Immature natural killer cell (primary cell): ENCODE data around the gene SAG. TPM values are rescaled to one million over a fixed set of nuclear protein-coding genes. Genes with fewer than 3 reads are reported as not detected.

Experiments used
- DNase-seq, 3 donors: peaks; one replicate each; pipeline ENCODE4 v3.0.0; 2022; ENCODE audit warnings: mixed read lengths in 1 of 3
- H3K27ac Mint-ChIP-seq, 6 donors: one replicate each; pipeline ENCODE4 v1.8.0; 2020; ENCODE audit warnings: mixed read lengths in 6 of 6, mild to moderate bottlenecking in 5 of 6, inconsistent platforms in 4 of 6, moderate library complexity in 3 of 6
- H3K27me3 Mint-ChIP-seq, 3 donors: one replicate each; pipeline ENCODE4 v1.8.0; 2020 to 2021; ENCODE audit warnings: low read depth in 3 of 3, mild to moderate bottlenecking in 3 of 3, mixed read lengths in 3 of 3, moderate library complexity in 3 of 3, inconsistent platforms in 1 of 3
- H3K36me3 Mint-ChIP-seq, 3 donors: one replicate each; pipeline ENCODE4 v1.8.0; 2020; ENCODE audit warnings: mixed read lengths in 3 of 3, inconsistent platforms in 2 of 3, mild to moderate bottlenecking in 2 of 3
- H3K4me1 Mint-ChIP-seq, 2 donors: one replicate each; pipeline ENCODE4 v1.8.0; 2020; ENCODE audit warnings: inconsistent platforms in 2 of 2, mild to moderate bottlenecking in 2 of 2, mixed read lengths in 2 of 2, moderate library complexity in 1 of 2
- H3K4me3 Mint-ChIP-seq, 5 donors: one replicate each; pipeline ENCODE4 v1.8.0; 2020; ENCODE audit warnings: mild to moderate bottlenecking in 5 of 5, mixed read lengths in 5 of 5, inconsistent platforms in 3 of 5, moderate library complexity in 3 of 5
- H3K9me3 Mint-ChIP-seq, 6 donors: one replicate each; pipeline ENCODE4 v1.8.0; 2020; ENCODE audit warnings: mild to moderate bottlenecking in 6 of 6, mixed read lengths in 6 of 6, inconsistent platforms in 4 of 6, moderate library complexity in 3 of 6
- polyA plus RNA-seq, 3 donors: library from polyadenylated mRNA; unstranded; fragments of 300-500 nt; fragmentation: Illumina TruSeq; gene quantifications; one replicate each; pipeline ENCODE4 v1.2.3, GENCODE V29; 2021

SAG gene
- polyA plus RNA-seq, 3 donors from 2014 or later = not detected

DNA sequence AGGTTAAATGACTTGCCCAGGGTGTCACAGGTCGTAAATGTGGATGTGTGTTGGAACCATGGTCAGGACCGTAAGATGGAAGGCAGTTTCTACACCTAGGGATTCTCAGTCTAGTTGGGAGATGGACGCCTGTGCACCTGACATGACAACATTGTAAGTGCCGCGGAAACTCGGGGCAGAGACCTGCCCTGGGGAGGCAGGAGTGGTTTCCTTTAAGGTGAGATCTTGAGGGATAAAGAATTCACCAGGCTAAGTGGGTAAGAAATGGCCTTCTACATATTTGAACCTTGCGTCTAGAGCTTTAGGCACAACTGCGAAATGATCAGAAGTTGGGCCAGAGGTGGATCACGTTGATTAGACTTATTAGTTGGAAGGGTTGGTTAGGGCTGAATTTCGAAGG, 48.3 kb downstream of the SAG start:
- Mint-ChIP-seq H3K4me1 (peaks cover 69 to 72% of the 10 kb centered on the region in 2 donors), H3K4me3 (peak overlapping the region; percentile 90 to 95 (median 93)), H3K9me3 (no peaks in the 10 kb centered on the region), H3K27ac (peak overlapping the region; percentile 89 to 100 (median 94)), H3K36me3 (peaks cover 0 to 13% (median 9%) of the 10 kb centered on the region in 3 donors), H3K27me3 (peaks cover 15 to 23% (median 19%) of the 10 kb centered on the region in 3 donors)
- DNase-seq = no peak

DNA sequence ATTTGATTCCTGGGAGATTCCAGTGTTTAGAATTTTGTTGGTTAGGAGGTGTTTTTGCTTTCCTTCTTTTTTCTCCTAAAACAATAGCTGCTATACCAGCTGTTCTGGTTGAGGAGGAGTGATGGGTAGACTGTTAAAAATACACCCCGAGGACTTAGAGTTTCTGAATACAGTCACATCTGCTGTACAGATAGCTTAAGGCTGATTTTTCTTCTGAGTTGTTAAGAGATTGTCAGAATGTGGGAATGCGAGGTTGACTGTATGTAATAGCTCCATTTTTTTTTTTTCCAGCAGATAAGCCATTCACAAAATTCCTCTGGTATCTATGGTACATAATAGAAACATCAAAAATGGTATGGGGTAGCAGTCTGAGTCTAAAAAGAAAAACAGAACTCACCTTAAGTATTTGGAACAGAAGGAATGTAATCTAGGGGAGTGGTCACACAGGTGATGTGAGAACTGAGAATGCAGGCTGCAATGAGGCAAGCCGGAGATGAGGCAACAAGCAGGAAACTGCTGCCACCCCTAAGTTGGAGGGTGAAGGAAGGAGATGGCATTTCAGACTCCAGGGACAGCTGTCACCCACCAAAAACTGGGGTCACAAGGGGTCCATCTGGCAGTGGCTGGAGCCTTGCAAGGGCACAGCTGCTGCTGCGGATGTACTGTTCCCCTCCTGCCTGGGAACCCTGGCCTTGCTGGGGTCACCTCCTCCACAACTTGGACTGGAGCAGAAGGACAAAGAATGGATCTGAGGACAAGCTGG, 49.1 kb downstream of the SAG start:
- DNase-seq = no peak
- Mint-ChIP-seq H3K27ac (peak overlapping the region; percentile 89 to 100 (median 94)), H3K4me3 (peak overlapping the region; percentile 90 to 95 (median 93)), H3K4me1 (peaks cover 76 to 79% of the 10 kb centered on the region in 2 donors), H3K9me3 (no peaks in the 10 kb centered on the region), H3K36me3 (peaks cover 0 to 13% (median 9%) of the 10 kb centered on the region in 3 donors), H3K27me3 (peaks cover 15 to 25% (median 19%) of the 10 kb centered on the region in 3 donors)

DNA sequence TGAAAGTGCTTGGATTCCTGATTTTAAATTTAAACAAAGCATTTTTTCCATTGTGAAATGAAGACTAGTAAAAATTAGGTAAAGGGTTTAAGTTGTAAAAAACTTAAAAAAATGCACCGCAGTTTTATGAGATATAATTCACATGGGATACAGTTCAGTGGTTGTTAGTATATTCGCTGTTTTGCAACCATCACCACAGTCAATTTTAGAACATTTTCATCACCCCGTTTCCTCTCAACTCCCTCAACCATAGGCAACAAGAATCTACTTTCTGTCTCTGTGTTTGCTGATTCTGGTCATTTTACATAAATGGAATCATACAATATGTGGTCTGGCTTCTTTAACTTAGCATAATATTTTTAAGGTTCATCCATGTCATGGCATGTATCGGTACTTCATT, 50.7 kb downstream of the SAG start:
- Mint-ChIP-seq H3K9me3 (no peaks in the 10 kb centered on the region), H3K27me3 (peaks cover 15 to 21% (median 18%) of the 10 kb centered on the region in 3 donors), H3K4me3 (peak overlapping the region; percentile 90 to 95 (median 93)), H3K36me3 (peaks cover 0 to 13% (median 9%) of the 10 kb centered on the region in 3 donors), H3K27ac (peak overlapping the region; percentile 89 to 100 (median 94)), H3K4me1 (peaks cover 83 to 92% of the 10 kb centered on the region in 2 donors)
- DNase-seq = peak; percentile 62 to 70 (median 66)

DNA sequence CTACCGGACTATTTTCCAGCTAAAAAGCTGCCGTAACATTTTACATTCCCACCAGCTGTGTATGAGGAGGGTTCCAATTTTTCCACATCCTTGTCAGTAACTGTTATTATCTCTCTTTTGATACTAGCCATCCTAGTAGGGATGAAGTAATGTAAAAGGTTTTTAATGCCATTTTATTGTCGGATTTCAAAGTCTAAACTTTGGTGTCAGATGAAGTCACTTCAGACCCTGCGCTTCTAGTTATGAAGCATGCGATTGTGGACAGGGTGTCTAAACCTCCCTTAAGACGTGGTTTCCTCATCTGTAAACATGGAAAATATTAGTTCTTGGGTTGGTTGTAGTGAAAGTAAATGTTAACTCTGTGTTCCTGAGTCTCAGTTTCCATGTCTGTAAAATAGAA, 51.3 kb downstream of the SAG start:
- peaks cover 13 to 16% (median 13%) of the 10 kb centered on the region in 3 donors for H3K27me3 Mint-ChIP-seq
- peak; percentile 65 to 73 (median 72) for DNase-seq
- peaks cover 0 to 4% (median 0%) of the 10 kb centered on the region in 6 donors for H3K9me3 Mint-ChIP-seq
- peak overlapping the region; percentile 89 to 100 (median 94) for H3K27ac Mint-ChIP-seq
- H3K36me3 Mint-ChIP-seq = peaks cover 5 to 15% (median 15%) of the 10 kb centered on the region in 3 donors
- peak overlapping the region; percentile 90 to 95 (median 93) for H3K4me3 Mint-ChIP-seq
- peaks cover 81 to 92% of the 10 kb centered on the region in 2 donors for H3K4me1 Mint-ChIP-seq

DNA sequence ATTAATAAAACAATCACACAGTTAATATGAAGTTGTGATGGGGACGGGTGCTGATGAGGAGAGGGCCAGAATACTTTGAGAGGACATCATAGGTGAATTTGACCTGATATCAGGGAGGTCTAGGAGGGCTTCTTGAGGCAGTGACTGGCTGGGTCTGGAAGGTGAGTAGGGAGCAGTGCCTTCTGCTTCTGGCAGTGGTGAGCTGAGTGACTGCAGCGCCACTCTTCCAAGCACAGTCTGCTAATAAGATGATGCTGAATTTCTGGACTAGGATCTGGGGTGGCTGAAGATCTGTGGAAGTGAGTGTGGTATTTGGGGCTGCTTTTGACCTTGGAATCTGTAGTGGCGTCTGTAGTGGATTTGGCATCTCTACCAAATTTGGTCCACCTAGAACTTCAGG, 52.2 kb downstream of the SAG start:
- Mint-ChIP-seq H3K9me3 (peaks cover 0 to 4% (median 0%) of the 10 kb centered on the region in 6 donors), H3K36me3 (peaks cover 11 to 24% (median 23%) of the 10 kb centered on the region in 3 donors), H3K4me3 (peak overlapping the region; percentile 90 to 95 (median 93)), H3K27ac (peak overlapping the region; percentile 89 to 100 (median 94)), H3K27me3 (peaks cover 11 to 14% (median 11%) of the 10 kb centered on the region in 3 donors), H3K4me1 (peaks cover 87 to 99% of the 10 kb centered on the region in 2 donors)
- no peak for DNase-seq

DNA sequence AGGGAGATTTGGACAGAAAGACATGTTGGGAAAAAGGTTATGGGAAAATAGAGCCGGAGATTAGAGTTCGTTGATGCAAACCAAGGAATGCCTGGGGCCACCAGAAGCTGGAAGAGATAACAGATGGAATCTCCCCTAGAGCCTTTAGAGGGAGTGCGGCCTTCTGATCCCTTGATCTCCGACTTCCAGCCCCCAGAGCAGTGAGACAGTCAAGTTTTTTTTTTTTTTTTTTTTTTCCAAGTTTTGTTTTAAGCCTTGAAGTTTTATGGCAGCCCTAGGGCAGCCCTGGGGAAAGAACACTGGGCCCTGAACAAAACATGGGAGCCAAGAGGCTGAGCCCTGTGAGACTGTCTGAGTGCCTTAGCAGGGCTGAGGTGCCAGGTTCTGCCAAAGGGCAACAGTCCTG, 53.2 kb downstream of the SAG start:
- peaks cover 11 to 25% (median 24%) of the 10 kb centered on the region in 3 donors for H3K36me3 Mint-ChIP-seq
- no peak for DNase-seq
- peak overlapping the region; percentile 44 to 90 (median 73) for H3K27ac Mint-ChIP-seq
- peaks cover 0 to 4% (median 0%) of the 10 kb centered on the region in 6 donors for H3K9me3 Mint-ChIP-seq
- peaks cover 2 to 6% (median 3%) of the 10 kb centered on the region in 3 donors for H3K27me3 Mint-ChIP-seq
- peaks cover 83 to 100% of the 10 kb centered on the region in 2 donors for H3K4me1 Mint-ChIP-seq
- peak overlapping the region in 2 of 5 donors; percentile 19 to 47 for H3K4me3 Mint-ChIP-seq

DNA sequence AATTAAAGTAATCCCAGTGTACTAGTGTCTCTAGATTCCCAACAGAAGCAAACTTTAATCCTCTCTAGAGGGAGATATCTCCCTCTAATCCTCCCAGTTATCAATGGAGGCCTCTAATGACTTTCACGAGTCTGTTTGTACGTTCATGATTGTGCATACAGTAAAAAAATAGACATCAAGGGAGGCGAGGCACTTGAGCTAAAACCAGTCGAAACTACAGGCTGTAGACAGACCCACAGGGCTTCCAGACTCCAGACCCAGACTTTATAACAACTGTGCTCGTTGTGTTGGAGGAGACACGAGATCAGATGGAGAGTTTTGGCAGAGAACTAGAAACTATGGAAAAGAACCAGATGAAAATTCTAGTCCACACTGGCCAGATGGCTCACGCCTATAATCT, 53.7 kb downstream of the SAG start:
- peak overlapping the region; percentile 36 to 90 (median 56) for H3K27ac Mint-ChIP-seq

DNA sequence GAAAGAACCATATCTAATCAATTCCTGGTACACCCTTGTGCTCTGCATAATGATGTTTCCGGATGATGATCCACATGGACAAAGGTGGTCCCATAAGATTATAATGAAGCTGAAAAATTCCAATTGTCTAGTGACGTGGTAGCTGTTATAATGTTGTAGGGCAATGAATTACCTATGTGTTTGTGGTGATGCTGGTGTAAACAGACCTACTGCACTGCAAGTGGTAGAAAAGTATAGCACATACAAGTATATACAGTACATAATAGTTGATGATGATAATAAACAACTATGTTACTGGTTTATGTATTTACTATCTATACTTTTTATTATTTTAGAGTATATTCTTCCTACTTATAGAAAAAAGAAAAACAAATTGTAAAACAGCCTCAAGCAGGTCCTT, 55.1 kb downstream of the SAG start:
- Mint-ChIP-seq H3K4me3 (no peak overlapping the region), H3K27me3 (peaks cover 1 to 5% (median 2%) of the 10 kb centered on the region in 3 donors), H3K36me3 (peaks cover 11 to 31% (median 30%) of the 10 kb centered on the region in 3 donors), H3K9me3 (peaks cover 0 to 4% (median 0%) of the 10 kb centered on the region in 6 donors), H3K4me1 (peaks cover 81 to 100% of the 10 kb centered on the region in 2 donors), H3K27ac (peak overlapping the region in 3 of 6 donors; percentile 37 to 90 (median 75))
- DNase-seq = peak in 1 of 3 donors; percentile 11

More for the DNA sequence above, 53.7 kb downstream of the SAG start:
- Mint-ChIP-seq H3K36me3 (peaks cover 11 to 30% (median 27%) of the 10 kb centered on the region in 3 donors), H3K27me3 (peaks cover 1 to 2% (median 2%) of the 10 kb centered on the region in 3 donors), H3K4me3 (peak overlapping the region in 2 of 5 donors; percentile 7 to 31), H3K9me3 (peaks cover 0 to 4% (median 0%) of the 10 kb centered on the region in 6 donors), H3K4me1 (peaks cover 83 to 100% of the 10 kb centered on the region in 2 donors)
- DNase-seq = no peak

DNA sequence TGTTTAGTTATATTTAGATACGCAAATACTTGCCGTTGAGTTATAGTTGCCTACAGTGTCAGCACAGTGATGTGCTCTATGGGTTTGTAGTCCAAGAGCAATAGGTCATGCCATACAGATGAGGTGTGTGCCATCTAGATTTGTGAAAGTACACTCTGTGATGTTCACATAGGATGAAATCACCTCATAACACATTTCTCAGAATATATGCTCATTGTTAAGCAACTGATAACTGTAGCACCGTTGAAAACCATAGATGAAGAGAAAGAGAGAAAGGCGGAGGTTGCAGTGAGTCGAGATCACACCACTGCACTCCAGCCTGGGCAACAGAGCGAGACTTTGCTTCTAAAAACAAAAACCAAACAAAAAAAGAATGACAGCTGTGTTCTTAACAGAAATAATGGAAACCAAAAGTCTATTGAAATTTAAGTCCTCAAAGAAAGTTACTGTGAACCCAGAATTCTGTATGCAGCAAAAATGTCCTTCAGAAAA, 56.2 kb downstream of the SAG start:
- H3K4me3 Mint-ChIP-seq = peak overlapping the region in 3 of 5 donors; percentile 16 to 38 (median 26)

DNA sequence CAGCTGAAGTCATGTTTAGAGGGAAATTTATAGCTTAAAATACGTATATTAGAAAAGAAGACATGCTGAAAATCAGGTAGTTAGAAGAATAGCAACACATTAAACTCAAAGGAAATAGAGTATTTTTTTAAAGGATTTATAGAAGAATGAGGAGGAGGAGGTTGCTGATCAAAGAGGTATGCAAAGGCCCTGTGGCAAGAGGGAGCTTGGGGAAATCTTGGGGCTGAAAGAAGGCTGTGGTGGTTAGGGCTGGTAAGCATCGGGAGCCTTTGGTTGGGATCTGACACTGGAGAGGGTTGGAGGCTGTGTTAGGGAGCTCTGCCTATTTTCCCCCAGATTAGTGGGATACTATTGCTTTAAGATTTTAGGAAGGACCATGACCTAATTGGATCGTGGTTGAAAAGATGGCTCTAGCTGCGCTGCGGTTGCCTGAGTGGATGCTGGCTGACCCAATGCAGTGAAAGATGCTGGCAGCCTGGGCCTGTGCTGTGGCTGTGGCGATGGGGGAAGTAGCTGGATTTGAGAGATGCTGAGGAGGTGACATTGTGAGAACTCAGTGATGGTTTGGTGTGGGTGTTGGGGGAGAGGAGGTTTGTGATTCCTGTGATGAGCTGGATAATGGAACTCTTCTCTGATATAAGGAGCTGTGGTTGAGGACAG, 58.4 kb downstream of the SAG start:
- DNase-seq = no peak
- H3K27ac Mint-ChIP-seq = peak overlapping the region; percentile 7 to 86 (median 82)
- peak overlapping the region in 4 of 5 donors; percentile 3 to 25 (median 10) for H3K4me3 Mint-ChIP-seq
- peaks cover 0 to 5% (median 2%) of the 10 kb centered on the region in 3 donors for H3K27me3 Mint-ChIP-seq
- H3K4me1 Mint-ChIP-seq = peaks cover 79 to 100% of the 10 kb centered on the region in 2 donors
- H3K9me3 Mint-ChIP-seq = peaks cover 0 to 4% (median 0%) of the 10 kb centered on the region in 6 donors
- peaks cover 16 to 29% (median 20%) of the 10 kb centered on the region in 3 donors for H3K36me3 Mint-ChIP-seq

More for the DNA sequence above, 56.2 kb downstream of the SAG start:
- H3K36me3 Mint-ChIP-seq = peaks cover 11 to 31% (median 30%) of the 10 kb centered on the region in 3 donors
- H3K4me1 Mint-ChIP-seq = peaks cover 81 to 100% of the 10 kb centered on the region in 2 donors
- H3K27ac Mint-ChIP-seq = peak overlapping the region; percentile 39 to 87 (median 74)
- peaks cover 0 to 4% (median 0%) of the 10 kb centered on the region in 6 donors for H3K9me3 Mint-ChIP-seq
- no peak for DNase-seq
- H3K27me3 Mint-ChIP-seq = peaks cover 1 to 5% (median 2%) of the 10 kb centered on the region in 3 donors

DNA sequence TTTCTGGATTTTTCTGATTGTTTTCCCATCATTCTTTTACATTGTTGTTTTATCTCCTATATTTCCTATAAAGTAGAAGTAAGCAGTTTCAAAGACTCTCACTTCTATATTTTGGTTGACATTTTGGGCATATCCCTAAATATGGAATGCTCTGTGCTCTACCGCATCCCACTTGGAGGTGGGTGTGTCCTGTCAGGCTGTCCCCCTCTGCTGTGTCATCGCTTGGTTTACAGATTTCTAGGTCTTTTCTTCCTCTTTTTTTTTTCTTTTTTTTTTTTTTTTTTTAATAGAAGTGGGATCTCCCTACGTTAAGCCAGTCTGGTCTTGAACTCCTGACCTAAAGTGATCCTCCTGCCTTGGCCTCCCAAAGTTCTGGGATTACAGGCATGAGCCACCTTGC, 60.0 kb downstream of the SAG start:
- H3K36me3 Mint-ChIP-seq = peaks cover 16 to 32% (median 24%) of the 10 kb centered on the region in 3 donors
- no peak overlapping the region for H3K4me3 Mint-ChIP-seq
- DNase-seq = no peak
- peaks cover 80 to 100% of the 10 kb centered on the region in 2 donors for H3K4me1 Mint-ChIP-seq
- peak overlapping the region in 5 of 6 donors; percentile 36 to 69 (median 66) for H3K27ac Mint-ChIP-seq
- peaks cover 0 to 3% (median 0%) of the 10 kb centered on the region in 3 donors for H3K27me3 Mint-ChIP-seq
- peaks cover 0 to 4% (median 0%) of the 10 kb centered on the region in 6 donors for H3K9me3 Mint-ChIP-seq

DNA sequence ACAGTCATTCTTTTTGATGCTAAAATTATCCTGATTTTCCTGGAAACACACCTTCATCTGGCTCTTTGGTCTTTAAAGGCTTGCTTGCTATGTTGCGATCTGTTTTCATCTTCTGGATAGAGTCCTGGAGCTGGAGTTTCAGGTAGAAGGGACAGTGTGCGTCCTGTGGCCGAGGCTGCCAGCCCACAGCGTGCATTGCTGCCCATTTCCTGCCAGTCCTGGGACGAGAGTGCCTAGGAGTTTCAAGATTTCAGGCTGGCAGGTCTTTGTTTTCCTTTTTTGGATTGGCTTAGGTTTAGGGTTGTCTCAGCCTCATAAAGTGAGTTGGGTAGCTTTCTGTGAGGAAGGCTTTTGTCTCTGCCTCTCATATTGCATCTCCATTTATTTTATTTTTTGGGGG, 61.1 kb downstream of the SAG start:
- DNase-seq = no peak
- Mint-ChIP-seq H3K27ac (peak overlapping the region; percentile 47 to 91 (median 73)), H3K4me1 (peaks cover 80 to 98% of the 10 kb centered on the region in 2 donors), H3K9me3 (peaks cover 0 to 1% (median 0%) of the 10 kb centered on the region in 6 donors), H3K4me3 (peak overlapping the region in 2 of 5 donors; percentile 2 to 59), H3K36me3 (peaks cover 13 to 35% (median 26%) of the 10 kb centered on the region in 3 donors), H3K27me3 (peaks cover 0 to 3% (median 0%) of the 10 kb centered on the region in 3 donors)

DNA sequence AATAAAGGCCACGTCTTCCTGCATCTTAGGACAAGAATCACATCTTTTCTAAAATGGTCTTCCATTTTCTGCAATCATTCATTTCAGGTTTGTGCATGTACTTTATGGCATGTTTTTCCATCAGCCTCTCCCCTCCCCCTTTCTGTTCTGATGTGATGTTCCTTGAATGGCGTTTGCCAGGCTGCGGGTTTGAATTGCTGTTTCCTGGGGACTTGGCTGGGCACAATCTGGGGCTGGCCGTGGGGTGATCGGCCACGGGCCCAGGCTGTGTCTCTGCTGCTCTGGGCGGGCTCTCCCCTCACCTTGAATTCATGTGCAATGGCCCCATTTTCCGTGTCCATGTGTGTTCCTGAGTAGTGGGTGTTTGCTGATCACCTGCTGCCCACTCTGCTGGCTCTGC, 61.8 kb downstream of the SAG start:
- peaks cover 6 to 28% (median 19%) of the 10 kb centered on the region in 3 donors for H3K36me3 Mint-ChIP-seq
- H3K4me1 Mint-ChIP-seq = peaks cover 72 to 91% of the 10 kb centered on the region in 2 donors

More for the DNA sequence above, 61.8 kb downstream of the SAG start:
- no peak for DNase-seq
- Mint-ChIP-seq H3K27ac (peak overlapping the region; percentile 47 to 91 (median 73)), H3K9me3 (no peaks in the 10 kb centered on the region), H3K4me3 (peak overlapping the region in 2 of 5 donors; percentile 2 to 58), H3K27me3 (peaks cover 0 to 3% (median 0%) of the 10 kb centered on the region in 3 donors)
